Vagina (tissue), 2 donors: ENCODE measurements around the gene MSI2. TPM values are rescaled to one million over a fixed set of nuclear protein-coding genes. Genes with fewer than 3 reads are reported as not detected.

Experiments used
- DNase-seq, 2 donors: peaks; one replicate each; pipeline ENCODE4 v3.0.0-alpha.2; 2017; ENCODE audit errors: extremely low spot score in 2 of 2
- H3K27ac ChIP-seq: fragments of 200-600 bp; sonication (generic); one replicate; pipeline ENCODE4 v1.5.1; 2019
- H3K27me3 ChIP-seq: fragments of 200-600 bp; sonication (generic); one replicate; pipeline ENCODE4 v1.5.1; 2019
- H3K36me3 ChIP-seq, 2 donors: fragments of 200-600 bp; sonication (generic); one replicate each; pipeline ENCODE4 v1.5.1; 2017 to 2019
- H3K4me1 ChIP-seq: fragments of 200-600 bp; sonication (generic); one replicate; pipeline ENCODE4 v1.5.1; 2019
- H3K4me3 ChIP-seq, 2 donors: fragments of 200-600 bp; sonication (generic); 1 replicate in 1 of 2; 2 replicates in 1 of 2; pipeline ENCODE4 v1.5.1; 2016 to 2019
- H3K9me3 ChIP-seq: fragments of 200-600 bp; sonication (generic); one replicate; pipeline ENCODE4 v1.5.1; 2019
- CTCF ChIP-seq, 3 experiments: fragments of 450-650 bp in 2 of 3; fragments of 200-600 bp in 1 of 3; sonication (generic) in 1 of 3; IDR thresholded peaks; one replicate each; pipeline ENCODE4 v1.5.1; 2017 to 2019; ENCODE audit warnings: antibody characterized with exemption in 3 of 3, mild to moderate bottlenecking in 2 of 3, moderate library complexity in 2 of 3
- POLR2A ChIP-seq, 2 donors: fragments of 450-650 bp; IDR thresholded peaks; one replicate each; pipeline ENCODE4 v1.6.1; 2017; ENCODE audit warnings: antibody characterized with exemption in 2 of 2, mild to moderate bottlenecking in 2 of 2, moderate library complexity in 2 of 2
- POLR2AphosphoS5 ChIP-seq, 2 donors: sonication (generic); formaldehyde crosslinking; IDR thresholded peaks; one replicate each; pipeline ENCODE4 v1.9.0; 2017; ENCODE audit warnings: antibody characterized with exemption in 2 of 2, mild to moderate bottlenecking in 2 of 2, low read depth in 1 of 2; ENCODE audit not compliant: insufficient read depth in 1 of 2
- intact Hi-C: fragments of 100-400 bp; cut with DNase I; formaldehyde crosslinking; loops from one replicate; pipeline ENCODE4 v1.15.1; 2023
- total RNA-seq: library from RNA; depleted of rRNA; stranded (reverse); fragments of >200 nt; gene quantifications from one replicate; pipeline ENCODE4 v1.2.3, GENCODE V29; 2016

MSI2 gene
- total RNA-seq, 1 donor from 2014 or later = 27.3 TPM

DNA sequence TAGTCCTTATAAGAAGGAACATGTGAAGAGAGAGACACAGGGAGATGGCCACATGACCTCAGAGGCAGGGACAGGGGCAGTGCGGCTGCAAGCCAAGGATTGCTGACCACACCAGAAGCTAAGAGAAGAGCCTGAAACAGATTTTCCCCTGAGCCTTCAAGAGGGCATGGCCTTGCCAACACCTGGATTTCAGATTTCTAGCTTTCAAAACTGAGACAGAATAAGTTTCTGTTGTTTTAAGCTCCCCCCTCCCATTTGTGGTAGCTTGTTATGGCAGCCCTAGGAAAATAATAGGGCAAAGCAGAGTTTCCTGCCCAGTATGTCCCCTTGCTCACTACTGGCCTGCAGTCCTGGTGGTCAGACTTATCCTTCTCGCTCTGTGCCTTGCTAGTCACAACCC, 284.3 kb downstream of the MSI2 start:
- DNase-seq = no peak
- intact Hi-C loops = no loop called here

DNA sequence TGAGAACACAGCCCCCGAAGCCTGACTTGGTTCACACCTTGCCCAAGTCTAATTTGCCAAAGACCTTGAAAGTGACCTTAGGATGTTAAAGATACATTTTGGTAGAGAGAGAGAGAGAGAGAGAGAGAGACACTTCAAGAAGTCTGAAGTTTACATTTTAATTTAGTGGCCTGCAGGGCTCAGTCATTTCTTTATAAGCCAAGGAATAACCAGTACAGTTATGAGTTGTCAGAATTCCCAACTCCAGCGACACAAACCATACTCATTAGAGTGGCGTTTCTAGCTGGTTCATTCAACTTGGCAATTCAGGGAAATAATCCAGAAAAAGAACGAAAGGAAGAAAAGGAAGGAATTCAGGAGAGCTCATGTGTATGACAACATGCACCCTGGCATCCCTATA, 284.7 kb downstream of the MSI2 start:
- Histone ChIP-seq H3K27me3 (no peaks in the 10 kb centered on the region), H3K9me3 (no peaks in the 10 kb centered on the region), H3K27ac (no peak overlapping the region), H3K4me3 (no peak overlapping the region), H3K36me3 (no peaks in the 10 kb centered on the region), H3K4me1 (peaks cover 3% of the 10 kb centered on the region)
- intact Hi-C loops = no loop called here
- no peak for DNase-seq
- TF ChIP-seq POLR2A (IDR thresholded peaks at IDR 0.05) (no peak), CTCF (IDR thresholded peaks at IDR 0.05) (no peak), POLR2AphosphoS5 (IDR thresholded peaks at IDR 0.05; ENCODE audit: insufficient read depth in 1 of 2, low read depth in 1 of 2) (no peak)

More for the DNA sequence above, 284.3 kb downstream of the MSI2 start:
- no peak overlapping the region for H3K27ac ChIP-seq
- H3K36me3 ChIP-seq = no peaks in the 10 kb centered on the region
- peaks cover 7% of the 10 kb centered on the region for H3K4me1 ChIP-seq
- H3K9me3 ChIP-seq = no peaks in the 10 kb centered on the region
- no peak overlapping the region for H3K4me3 ChIP-seq
- no peaks in the 10 kb centered on the region for H3K27me3 ChIP-seq
- TF ChIP-seq CTCF (IDR thresholded peaks at IDR 0.05) = no peak
- TF ChIP-seq POLR2A (IDR thresholded peaks at IDR 0.05) = no peak
- no peak for TF ChIP-seq POLR2AphosphoS5 (IDR thresholded peaks at IDR 0.05; ENCODE audit: insufficient read depth in 1 of 2, low read depth in 1 of 2)

- Histone ChIP-seq H3K36me3 (no peaks in the 10 kb centered on the region), H3K27ac (no peak overlapping the region), H3K27me3 (no peaks in the 10 kb centered on the region), H3K9me3 (no peaks in the 10 kb centered on the region), H3K4me1 (no peaks in the 10 kb centered on the region), H3K4me3 (no peak overlapping the region)
- no peak for TF ChIP-seq CTCF (IDR thresholded peaks at IDR 0.05)
- TF ChIP-seq POLR2AphosphoS5 (IDR thresholded peaks at IDR 0.05; ENCODE audit: insufficient read depth in 1 of 2, low read depth in 1 of 2) = peak in 1 of 2 donors; percentile 63
- no peak for TF ChIP-seq POLR2A (IDR thresholded peaks at IDR 0.05)
- DNase-seq = no peak
- intact Hi-C loops = no loop called here
These were observed 285.4 kb downstream of the MSI2 start for GRCh38 chr17:57541472-57542394.

DNA sequence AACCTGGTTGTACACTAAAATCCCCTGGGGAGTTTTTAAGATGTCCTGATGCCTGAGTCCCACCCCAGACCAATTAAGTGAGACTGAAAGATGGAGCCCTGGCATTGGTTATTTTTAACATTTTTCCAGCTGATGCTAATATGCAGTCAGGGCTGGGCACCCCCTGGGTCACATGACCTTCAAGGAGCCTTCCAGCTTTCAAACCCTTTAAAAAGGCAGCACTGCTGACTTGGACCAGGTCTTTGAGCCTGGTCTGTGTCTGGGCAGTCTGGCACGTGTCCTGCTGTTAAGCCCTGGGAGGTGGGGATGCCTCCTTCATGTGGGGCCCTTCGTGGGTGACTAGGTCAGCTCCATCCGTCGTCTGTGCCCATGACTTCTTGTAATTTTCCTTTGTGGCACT, 286.2 kb downstream of the MSI2 start:
- DNase-seq = no peak
- no peaks in the 10 kb centered on the region for H3K9me3 ChIP-seq
- H3K4me3 ChIP-seq = no peak overlapping the region
- no peaks in the 10 kb centered on the region for H3K36me3 ChIP-seq
- intact Hi-C loops = no loop called here
- H3K4me1 ChIP-seq = no peaks in the 10 kb centered on the region
- H3K27me3 ChIP-seq = no peaks in the 10 kb centered on the region
- no peak for TF ChIP-seq CTCF (IDR thresholded peaks at IDR 0.05)
- TF ChIP-seq POLR2AphosphoS5 (IDR thresholded peaks at IDR 0.05; ENCODE audit: insufficient read depth in 1 of 2, low read depth in 1 of 2) = no peak
- no peak overlapping the region for H3K27ac ChIP-seq

DNA sequence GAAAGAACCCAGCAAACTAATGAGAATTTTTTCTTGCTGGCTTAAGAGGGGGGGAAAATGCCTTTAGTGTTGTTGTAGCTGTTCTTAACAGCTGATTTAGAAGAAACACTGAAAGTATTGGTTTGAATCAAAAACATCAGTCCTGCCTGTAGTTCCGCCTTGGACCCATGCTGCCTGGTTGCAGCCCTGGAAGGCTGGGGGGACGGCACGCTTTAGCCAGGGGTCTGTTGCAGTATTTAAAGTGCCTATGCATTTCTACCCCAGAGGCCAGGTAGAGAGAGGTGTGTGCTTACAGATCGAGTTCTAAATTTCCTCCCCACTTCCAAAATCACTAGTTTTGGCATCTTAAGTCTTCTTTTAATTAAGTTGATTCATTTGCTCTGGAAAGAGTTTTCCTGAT, 286.9 kb downstream of the MSI2 start:
- intact Hi-C loops = no loop called here
- Histone ChIP-seq H3K4me3 (no peak overlapping the region), H3K4me1 (no peaks in the 10 kb centered on the region), H3K27me3 (no peaks in the 10 kb centered on the region), H3K36me3 (no peaks in the 10 kb centered on the region), H3K9me3 (no peaks in the 10 kb centered on the region), H3K27ac (no peak overlapping the region)
- TF ChIP-seq POLR2A (IDR thresholded peaks at IDR 0.05) (no peak), CTCF (IDR thresholded peaks at IDR 0.05) (no peak), POLR2AphosphoS5 (IDR thresholded peaks at IDR 0.05; ENCODE audit: insufficient read depth in 1 of 2, low read depth in 1 of 2) (no peak)
- no peak for DNase-seq
